Measurements from ENCODE around the gene PROC.
"Not testable (repeated sequence)": the region's sequence is repeated elsewhere in the genome, so short reads cannot be mapped to it uniquely, and the experiment has no call there.

PROC gene

DNA sequence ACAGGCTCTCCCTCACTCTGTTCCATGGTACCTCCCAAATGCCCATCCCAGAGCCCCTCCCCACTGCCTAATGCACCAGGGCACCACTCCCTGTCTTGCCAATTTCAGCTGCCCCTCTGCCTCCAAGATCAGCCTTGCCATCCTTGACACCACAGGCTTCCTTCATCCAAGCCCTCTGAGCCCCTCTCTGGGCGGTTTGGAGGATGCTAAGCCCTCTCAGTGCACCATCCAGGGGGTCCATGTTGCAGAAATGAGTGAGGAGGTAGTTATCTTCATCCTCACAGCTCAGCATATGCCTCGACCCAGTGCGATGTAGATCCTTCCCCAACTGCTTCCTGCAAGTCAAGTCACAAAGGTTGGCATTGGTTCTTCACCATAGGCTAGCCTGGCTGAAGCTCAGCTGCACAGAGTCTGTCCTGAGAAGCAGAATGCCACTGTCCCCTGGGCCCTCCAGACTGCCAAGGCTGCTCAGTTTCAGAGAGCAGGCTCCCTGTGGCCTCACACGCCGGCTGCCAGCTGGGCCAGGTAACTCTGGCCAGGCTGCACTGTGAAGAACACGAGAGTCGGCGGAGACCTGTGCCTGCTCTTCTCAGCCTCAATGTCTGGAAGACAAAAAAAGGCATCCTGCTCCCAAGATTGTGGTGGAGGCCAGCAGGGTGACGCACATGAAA, 20.5 kb upstream of the PROC start:
- DNase-seq = no peak

DNA sequence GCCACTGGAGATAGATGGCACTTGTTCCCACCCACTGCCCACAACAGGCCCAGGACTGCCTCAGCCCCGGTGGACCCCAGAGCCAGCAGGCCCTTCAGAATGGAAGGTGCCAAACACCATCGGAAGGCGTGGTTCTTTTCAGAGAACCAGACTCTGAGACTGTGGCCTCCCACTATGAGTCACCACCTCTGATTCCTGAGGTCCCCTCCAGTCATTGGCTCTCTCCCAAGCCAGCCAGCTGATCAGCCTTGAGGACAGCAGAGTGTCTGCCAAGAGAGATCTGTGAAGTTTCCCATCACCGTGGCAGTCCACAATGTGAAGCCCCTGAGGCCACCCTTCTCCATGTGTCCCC, 20.0 kb upstream of the PROC start:
- no peak for DNase-seq

DNA sequence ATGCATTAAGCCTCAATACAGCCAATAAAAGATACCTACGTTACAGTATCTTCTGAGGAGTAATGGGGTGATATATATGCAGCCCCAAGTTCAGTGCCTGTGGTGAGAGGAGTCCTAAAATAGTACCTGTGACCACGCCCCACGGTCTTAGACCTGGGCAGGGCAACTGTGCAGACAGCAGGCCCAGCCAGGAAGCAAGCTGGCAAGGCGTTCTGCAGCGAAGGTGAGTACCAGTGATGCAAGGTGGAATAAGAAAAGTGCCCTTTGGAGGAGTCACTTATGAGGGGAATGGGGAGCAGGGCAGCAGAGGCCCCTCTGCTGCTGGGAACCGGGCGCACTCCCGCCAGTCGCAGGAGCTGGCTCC, 17.7 kb upstream of the PROC start:
- no peak for DNase-seq

DNA sequence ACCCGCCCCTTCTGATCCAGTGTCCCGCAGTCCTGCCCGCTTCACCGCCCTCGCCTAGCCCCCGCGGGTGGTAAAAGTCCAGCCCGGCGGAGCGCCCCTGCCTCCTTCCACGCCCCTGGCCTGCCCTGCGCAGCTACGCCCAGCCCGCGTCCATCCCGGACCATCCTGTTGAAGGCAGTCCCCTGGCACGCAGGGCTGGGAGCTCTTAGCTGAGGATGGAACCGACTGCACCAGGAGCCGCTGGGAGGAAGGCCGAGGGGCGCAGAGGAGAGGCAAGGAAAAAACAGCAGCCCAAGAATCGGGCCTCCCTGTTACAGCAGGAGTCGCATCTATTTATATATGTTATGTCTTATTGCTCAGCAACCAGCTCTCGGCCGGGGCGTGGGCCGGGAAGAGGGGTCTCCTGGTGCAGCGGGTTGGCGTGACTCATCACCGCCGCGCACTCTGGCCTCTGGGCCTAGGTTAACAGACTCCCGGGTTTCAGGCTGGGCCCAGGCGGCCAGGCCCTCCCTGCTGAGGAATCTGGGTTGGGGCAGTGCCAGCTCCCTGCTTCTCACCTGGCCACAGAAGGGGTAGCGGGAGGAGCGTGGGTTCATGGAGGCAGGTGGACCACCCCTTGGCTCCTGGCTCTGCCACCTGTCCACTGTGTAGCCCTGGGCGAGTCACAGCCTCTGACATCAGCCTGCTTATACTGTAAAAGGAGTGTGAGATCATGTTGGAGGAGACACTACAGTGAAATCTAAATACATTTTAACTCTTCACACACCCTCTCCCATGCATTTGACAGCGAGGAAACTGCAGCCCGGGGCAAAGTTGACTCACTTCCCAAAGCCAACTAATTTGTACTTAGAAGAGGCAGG, 17.1 kb upstream of the PROC start:
- DNase-seq = peak; percentile 15

DNA sequence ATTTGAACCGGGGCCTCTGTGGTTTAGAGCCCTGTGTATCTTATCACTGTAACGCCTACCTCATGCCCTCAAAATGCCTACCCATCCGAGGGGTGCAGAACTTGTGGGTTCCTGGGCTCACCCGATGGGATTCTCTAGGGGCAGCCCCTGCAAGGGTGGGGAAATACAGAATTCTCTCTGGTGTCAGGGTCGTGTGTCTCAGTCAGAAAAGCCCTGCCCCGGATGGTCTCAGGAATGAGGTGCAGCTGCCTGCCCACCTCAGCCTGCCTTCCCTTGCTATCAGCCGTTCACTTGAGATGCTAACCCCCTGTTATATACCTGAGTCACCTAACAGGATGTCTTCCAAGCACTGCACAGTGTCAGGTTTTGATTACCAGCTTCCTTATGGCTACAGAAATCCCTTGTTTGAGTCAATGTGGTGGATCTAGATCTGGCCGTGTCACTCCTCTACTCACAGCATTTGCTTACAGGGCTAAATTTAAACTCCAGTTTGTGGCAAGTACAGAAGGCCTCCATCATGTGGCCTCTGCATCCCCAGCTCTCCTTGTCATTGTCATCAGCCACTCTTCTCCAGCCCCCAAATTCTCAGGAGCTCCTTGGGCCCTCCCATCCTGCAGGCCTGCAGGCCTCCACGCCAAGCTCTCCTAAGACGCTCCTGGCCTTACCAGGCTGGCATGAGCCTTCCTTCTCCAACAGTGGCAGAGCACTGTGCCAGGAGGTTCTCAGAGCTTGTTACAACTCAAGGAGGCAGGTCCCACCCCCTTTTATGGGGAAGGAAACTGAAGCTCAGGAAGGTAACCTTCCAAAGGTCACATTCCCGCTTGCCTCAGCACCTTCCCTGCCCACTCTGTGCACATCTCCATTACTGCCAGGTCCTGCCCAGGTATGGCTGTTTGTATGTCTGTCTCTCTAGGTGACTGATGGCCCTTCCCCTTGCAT, 16.2 kb upstream of the PROC start:
- DNase-seq = no peak

DNA sequence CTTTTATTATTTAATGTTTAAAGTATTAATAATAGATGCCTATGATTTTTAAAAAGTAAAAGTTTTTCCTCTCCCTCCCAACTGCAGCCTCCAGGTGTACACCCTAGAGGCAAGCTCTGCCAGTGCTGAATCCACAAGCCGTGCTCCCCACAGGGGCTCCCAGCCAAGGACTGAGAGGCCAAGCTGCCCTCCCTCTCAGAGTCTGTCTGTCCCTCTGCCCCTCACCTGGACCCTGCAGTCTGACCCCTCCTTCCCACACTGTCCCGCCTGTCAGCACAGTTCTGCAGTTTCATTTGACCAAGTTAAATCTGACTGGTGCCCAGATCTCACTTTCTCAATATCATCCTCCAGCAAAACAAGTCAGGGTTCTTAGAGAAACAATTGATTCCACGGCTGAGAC, 14.8 kb upstream of the PROC start:
- DNase-seq = no peak

DNA sequence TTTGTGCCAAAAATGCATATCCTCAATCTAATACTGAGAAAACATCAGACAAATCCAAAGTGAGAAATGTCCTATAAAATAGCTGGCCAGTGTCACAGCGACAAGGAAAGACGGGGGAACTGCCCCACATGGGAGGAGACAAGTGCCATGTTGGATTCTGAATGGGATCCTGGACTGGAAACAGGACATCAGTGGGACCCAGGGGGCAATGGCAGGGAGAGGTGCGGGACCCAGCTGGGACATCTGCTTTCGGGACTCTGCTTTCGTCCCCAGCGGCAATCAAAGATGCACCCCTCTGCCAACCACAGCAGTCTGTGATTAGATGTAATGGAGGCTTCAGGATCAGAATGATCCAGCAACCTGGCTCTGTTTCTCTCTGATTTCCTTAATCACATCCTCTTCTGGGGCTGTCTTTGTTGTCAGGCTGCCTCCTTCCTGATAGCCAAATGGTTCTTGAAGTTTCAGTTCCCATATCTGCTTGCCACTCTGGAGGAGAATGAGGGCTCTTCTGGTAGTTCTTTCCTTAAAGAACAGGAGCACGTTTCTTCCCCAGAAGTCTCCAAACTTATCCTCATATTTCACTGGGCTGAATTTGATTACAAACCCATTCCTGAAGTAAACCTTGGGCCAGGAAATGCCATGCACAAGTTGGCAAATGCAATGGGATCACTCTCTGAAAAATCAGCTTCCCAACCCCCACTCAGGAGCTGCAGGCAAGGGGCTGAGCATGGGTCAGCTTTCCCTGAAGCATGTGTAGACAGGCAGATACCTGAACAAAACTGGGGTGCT, 13.6 kb upstream of the PROC start:
- DNase-seq = no peak

DNA sequence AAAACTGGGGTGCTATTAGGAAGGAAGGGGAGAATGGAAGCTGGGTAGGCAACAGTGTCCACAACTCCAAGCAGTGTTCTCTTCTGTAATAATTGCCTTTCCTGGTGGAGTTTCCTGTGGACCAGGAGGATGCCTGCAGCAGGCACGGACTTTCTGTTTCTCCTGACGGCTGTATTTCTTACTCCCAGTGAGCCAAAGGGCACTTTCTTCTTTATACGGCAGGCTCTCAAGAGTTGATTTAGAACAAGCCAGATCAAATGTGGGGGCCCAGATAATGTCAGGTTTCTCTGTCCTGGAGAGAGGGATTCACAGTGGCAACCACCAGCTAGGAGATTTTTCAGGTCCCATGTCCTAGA, 13.0 kb upstream of the PROC start:
- no peak for DNase-seq

DNA sequence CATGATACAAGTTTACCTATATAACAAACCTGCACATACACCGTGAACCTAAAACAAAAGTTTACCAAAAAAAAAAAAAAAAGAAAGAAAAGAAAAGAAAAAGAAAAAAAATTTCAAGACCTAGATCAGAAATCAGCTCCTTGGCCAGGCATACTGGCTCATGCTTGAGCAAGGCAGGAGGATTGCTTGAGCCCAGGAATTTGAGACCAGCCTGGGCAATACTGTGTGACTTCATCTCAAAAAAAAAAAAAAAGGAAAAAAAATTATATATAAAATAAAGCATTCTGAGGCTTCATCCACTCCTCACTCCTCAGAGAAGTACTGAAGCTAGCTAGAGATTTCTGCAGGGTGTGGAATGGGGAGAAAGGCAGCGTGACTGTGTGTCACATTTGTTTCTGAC, 11.8 kb upstream of the PROC start:
- no peak for DNase-seq

DNA sequence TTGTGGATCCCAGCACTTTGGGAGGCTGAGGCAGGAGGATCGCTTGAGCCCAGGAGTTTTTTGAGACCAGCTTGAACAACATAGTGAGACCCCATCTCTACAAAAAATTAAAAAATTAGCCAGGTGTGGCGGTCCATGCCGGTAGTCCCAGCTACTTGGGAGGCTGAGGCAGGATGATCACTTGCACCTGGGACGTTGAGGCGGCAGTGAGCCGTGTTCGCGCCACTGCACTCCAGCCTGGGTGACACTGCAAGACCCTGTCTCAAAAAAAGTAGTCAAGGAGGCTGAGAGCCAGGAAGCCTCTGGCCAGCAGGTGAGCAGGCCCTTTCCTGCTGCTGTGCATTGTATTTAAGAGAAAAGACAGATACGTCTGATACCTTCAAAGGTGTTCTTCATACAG, 11.1 kb upstream of the PROC start:
- no peak for DNase-seq

DNA sequence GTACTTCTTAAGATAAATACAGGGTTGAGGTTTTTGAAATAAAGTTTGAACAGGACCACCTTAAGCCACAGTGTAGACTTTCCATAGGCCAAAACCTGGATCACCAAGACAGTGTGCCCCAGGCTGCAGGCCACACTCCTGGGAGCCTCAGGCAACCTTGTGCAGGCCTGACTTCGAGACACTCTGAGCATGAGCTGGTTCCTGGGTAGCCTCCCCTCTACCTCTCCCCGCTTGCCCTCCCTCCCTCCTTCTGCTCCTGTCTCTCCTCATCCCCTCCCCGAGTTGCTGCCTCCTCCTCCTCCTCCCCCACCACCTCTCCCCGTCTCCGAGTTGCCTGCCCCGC, 10.6 kb upstream of the PROC start:
- no peak for DNase-seq

DNA sequence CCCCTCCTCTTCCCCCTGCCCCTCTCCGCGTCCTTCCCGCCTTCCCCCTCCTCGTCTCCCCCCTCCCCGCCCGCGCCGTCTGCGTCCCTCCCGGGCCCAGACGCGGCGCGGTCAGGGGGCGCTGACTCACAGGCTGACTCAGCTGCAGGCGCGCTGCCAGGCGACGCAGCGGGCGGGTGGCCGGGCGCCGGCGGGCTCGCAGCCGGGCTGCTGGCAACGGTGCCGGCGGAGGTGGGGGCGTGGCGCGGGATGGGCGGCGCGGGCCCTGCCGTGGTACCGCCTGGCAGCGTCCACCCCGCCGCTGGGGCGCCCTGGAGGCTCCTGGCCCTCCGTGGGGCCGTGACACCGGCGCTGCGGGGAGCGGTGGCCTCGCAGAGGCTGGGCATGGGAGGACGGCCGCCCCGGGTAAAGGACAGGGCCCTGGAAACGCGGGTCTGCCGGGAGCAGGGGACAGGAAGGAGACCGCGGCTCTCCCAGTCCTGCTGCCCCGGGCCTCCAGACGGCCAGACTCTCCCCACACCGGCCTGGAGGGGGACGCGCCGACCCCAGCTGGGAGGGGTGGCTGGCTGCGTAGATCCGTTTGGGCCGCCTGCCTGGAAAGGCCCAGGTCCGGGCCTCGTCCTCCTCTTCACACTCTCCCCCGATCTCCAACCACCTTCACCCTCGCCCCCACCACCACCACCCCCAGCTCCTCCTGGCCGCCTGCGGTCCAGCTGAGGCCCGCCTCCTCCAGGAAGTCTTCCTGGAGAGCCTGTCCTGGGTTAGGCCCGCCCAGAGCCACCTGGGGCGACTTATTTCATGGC, 10.0 kb upstream of the PROC start:
- peak; percentile 94 for DNase-seq

DNA sequence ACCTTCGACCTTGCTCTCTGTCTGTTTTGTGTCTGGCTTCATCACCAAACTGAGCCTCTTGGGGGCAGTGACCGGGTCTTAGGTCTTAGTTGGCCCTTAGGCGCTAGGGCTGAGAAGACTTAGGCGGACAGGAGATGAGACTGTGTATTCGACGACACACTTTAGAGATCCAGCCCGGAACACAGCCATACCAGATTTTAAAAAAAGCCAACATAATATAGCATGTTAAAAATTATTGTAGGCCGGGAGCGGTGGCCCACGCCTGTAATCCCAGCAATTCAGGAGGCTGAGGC, 9.5 kb upstream of the PROC start:
- no peak for DNase-seq

DNA sequence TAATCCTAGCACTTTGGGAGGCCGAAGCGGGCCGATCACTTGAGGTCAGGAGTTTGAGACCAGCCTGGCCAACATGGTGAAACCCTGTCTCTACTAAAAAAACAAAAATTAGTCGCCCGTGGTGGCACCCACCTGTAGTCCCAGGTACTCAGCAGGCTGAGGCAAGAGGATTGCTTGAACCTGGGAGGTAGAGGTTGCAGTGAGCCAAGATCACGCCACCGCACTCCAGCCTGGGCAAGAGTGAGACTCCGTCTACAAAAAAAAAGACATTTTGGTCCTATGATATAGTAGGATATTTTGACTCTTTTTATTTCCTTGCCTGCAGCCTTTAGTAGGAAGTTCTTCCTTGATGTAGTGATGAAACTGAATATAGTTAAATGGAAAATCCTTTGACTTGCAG, 8.5 kb upstream of the PROC start:
- DNase-seq = not testable (repeated sequence)

DNA sequence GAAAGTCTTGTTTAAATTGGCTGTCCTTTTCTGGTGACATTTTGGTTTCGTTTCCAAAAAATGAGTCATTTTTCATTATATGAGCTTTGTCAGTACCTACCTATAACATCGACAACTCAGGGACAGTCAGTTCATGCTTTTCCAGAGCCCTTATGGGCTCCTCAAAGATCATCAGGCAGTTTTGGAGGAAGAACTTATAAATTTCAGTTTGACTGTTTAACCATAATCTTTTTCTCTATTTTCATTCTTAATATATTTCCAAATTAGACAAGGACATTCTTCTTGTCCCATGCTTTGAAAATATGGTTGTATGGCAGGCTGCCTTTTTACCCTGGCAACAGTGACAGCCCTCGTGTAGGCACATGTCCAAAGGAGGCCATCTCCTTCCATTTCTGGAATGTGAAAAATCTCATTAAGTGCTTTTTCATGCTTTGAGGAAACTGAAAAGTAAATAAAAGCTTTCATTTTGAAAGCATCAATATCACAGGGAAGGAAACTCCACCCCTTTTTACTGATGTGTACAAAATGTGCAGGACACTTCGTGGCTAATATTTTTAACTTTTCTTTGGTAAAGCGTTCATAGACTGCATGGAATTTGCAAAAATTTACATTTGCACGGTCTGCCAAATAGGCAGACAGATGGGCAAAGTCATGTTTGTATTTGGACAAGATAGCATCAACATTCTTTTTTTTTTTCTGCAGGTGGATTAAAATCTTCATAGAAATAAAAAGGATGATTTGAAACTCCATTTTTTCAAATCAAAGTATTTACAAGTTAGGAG, 7.2 kb upstream of the PROC start:
- DNase-seq = no peak

DNA sequence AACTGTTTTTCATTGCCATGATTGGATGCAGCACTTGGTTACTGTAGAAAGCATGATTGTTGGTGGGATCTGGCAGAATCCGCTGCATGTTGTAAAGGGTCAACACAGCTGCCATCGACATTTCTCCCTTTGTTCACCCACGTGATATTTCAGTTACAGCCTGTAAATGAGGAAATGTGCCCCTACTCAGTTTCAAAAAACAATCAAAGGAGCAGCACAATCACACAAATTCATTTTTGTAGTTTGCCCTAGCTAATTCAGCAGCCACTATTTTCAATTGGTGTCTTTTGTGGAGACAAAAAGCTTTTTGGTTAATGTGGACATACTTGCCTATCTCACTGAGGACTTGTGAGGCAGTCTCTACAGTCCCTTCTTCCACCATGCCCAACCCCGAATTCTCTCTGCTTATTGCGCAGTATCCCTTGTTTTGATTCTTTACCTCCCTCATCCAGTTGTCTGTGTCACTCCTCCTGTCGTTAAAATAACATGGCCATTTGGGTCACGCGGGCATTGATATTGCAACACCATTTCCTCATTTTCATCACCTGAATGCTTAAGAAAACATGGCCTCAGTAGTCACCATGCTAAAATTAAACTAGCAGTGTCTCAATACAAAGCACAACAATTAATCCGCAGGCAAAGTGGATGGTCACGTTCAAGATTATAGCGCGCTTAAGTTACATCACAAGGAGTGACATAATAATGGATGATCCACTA, 6.4 kb upstream of the PROC start:
- DNase-seq = no peak

DNA sequence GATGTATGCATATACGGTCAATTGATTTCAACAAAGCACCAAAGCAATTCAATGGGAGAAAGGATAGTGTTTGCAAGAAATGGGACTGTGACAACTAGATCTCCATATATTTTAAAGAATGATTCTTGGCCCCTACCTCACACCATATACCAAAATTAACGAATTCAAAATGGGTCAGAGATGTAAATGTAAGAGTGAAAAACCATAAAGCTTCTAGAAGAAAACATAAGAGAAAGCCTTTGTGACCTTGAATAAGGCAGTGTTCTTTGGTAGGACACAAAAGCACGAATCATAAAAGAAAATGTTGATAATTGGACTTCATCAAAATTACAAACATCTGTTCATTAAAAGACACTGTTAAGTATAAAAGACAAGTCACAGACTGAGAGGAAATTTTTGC, 5.0 kb upstream of the PROC start:
- DNase-seq = no peak

DNA sequence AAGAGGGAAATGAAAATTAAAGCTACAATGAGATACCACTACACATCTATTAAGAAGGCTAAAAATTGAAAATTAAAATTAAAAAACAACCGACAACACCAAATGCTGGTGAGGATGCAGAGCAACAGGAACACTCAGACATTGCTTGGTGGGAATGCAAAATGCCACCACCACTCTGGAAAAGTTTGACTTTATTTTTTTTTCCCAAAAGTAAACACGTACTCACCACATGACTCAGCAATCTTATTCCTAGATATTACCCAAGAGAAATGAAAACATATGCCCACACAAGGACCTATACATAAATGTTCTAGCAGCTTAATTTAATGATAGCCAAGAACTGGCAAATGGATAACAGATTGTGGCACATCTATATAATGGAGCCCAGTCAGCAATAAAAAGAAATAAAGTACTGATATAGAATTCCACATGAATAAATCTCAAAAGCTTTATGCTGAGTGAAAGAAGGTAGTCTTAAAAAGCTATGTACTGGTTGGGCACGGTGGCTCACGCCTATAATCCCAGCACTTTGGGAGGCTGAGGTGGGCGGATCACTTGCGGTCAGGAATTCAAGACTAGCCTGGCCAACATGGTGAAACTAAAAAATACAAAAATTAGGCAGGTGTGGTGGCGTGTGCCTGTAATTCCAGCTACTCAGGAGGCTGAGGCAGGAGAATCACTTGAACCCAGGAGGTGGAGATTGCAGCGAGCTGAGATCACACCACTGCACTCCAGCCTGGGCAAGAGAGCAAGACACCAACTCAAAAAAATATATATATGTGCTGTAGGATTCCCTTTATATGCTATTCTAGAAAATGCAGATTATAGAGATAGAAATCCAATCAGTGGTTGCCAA, 4.2 kb upstream of the PROC start:
- DNase-seq = no peak

DNA sequence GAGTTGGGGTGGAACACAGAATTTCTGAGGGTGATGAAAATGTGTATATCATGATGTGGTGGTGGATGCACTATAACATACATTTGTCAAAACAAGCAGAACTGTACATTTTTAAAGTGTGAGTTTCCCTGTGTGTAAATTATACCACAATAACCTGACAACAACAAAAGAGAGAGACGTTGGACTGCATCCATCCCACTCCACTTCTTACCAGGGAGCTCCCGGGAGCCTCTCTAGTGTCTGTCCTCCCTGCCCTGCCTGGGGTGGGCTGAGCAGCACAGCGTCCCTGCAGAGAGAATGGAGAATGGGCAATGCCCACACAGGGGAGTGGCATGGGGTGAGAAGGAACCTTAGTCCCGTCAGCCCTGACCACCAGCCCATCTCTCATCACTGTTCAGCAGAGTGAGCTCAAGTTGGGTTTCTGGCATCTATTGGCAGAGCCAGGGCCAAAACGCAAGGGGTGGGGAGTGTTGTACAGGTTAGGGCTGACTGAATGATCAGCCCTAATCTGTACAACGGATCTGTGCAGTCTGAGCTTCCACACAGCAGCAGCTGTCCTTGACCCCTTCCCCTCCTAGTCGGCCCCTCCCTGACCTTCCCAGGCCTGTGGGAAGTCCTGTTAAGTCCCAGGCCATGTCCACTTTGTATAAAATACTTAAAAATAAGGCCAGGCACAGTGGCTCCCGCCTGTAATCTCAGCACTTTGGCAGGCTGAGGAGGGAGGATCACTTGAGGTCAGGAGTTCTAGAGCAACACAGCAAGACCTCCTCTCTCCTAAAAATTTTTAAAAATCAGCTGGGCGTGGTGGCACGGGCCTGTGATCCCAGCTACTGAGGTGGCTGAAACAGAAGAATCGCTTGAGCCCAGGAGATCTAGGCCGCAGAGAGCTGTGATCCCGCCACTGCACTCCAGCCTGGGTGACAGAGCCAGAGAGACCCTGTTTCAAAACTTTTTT, 3.3 kb upstream of the PROC start:
- DNase-seq = no peak
